IMR-90 (cell line): ENCODE data around the gene ARHGEF33. TPM values are rescaled to one million over a fixed set of nuclear protein-coding genes. Genes with fewer than 3 reads are reported as not detected.

Source experiments
- ATAC-seq: fragments of 200-7000 bp; cut with Tn5 transposase; 2 replicates; pipeline ENCODE4 v1.9.1; 2020; ENCODE audit warnings: low read depth, mild to moderate bottlenecking, moderate library complexity
- BruUV-seq: library from RNA; stranded (reverse); fragments of 400-500 nt; replicated peaks from 2 replicates; lab custom pipeline; 2021; lab: Mats Ljungman, UMichigan
- CTCF ChIA-PET: fragments of 300-600 bp; formaldehyde crosslinking; extraction: SDS; loops from one replicate; lab custom pipeline; 2021; ENCODE audit warnings: antibody characterized with exemption; lab: Yijun Ruan, JAX
- POLR2A ChIA-PET: fragments of 300-600 bp; sonication (Branson Sonifier 250); formaldehyde crosslinking; loops from one replicate; lab custom pipeline; 2022; ENCODE audit warnings: antibody characterized with exemption; ENCODE audit not compliant: unreplicated experiment; lab: Charles Lee
- DNase-seq: peaks from one replicate; pipeline ENCODE4 v3.0.0; 2013
- H2AFZ ChIP-seq: replicated peaks from 2 replicates; pipeline ENCODE3; 2013; ENCODE audit warnings: low read length, mild to moderate bottlenecking; ENCODE audit not compliant: poor library complexity
- H2AK5ac ChIP-seq: 2 replicates; pipeline ENCODE4 v1.6.1; 2013; ENCODE audit warnings: low read depth, low read length, inconsistent platforms
- H2AK9ac ChIP-seq: replicated peaks from 2 replicates; pipeline ENCODE3; 2013; ENCODE audit warnings: mild to moderate bottlenecking, low read depth, low read length, moderate library complexity; ENCODE audit not compliant: poor library complexity
- H2BK120ac ChIP-seq: 2 replicates; pipeline ENCODE4 v1.6.1; 2013; ENCODE audit warnings: low read depth, low read length, inconsistent platforms
- H2BK15ac ChIP-seq: 3 replicates; pipeline ENCODE4 v1.6.1; 2013; ENCODE audit warnings: low read depth, low read length, inconsistent platforms
- H2BK20ac ChIP-seq: 2 replicates; pipeline ENCODE4 v1.6.1; 2013; ENCODE audit warnings: low read depth, mild to moderate bottlenecking, inconsistent platforms, low read length, moderate library complexity
- H2BK5ac ChIP-seq: 2 replicates; pipeline ENCODE4 v1.6.1; 2013; ENCODE audit warnings: mild to moderate bottlenecking, low read depth, low read length, inconsistent platforms; ENCODE audit not compliant: poor library complexity, severe bottlenecking
- H3K14ac ChIP-seq: replicated peaks from 2 replicates; pipeline ENCODE4 v1.6.1; 2013; ENCODE audit warnings: low read depth, low read length, inconsistent platforms
- H3K18ac ChIP-seq: 2 replicates; pipeline ENCODE4 v1.6.1; 2013; ENCODE audit warnings: low read depth, low read length, control low read depth
- H3K23ac ChIP-seq: 2 replicates; pipeline ENCODE4 v1.6.1; 2013; ENCODE audit warnings: low read depth, low read length, inconsistent platforms
- H3K27ac ChIP-seq: 2 replicates; pipeline ENCODE4 v1.5.1; 2013; ENCODE audit warnings: mild to moderate bottlenecking, control low read depth, low read length; ENCODE audit not compliant: insufficient read depth
- H3K27me3 ChIP-seq: 2 replicates; pipeline ENCODE4 v1.6.1; 2013; ENCODE audit warnings: low read length; ENCODE audit not compliant: control insufficient read depth, insufficient read depth
- H3K36me3 ChIP-seq: 2 replicates; pipeline ENCODE4 v1.6.1; 2013; ENCODE audit warnings: low read length, mixed read lengths; ENCODE audit not compliant: control insufficient read depth, insufficient read depth
- H3K4ac ChIP-seq: 2 replicates; pipeline ENCODE4 v1.6.1; 2013; ENCODE audit warnings: low read depth, low read length, inconsistent platforms
- H3K4me1 ChIP-seq: 2 replicates; pipeline ENCODE4 v1.6.1; 2013; ENCODE audit warnings: low read length, mixed read lengths; ENCODE audit not compliant: control insufficient read depth, insufficient read depth
- H3K4me2 ChIP-seq: 2 replicates; pipeline ENCODE4 v1.6.1; 2013; ENCODE audit warnings: low read depth, mild to moderate bottlenecking, control low read depth, low read length, moderate library complexity
- H3K4me3 ChIP-seq: 2 replicates; pipeline ENCODE4 v1.5.1; 2013; ENCODE audit warnings: low read depth, mild to moderate bottlenecking, control low read depth, low read length, moderate library complexity; ENCODE audit not compliant: insufficient read depth
- H3K56ac ChIP-seq: 2 replicates; pipeline ENCODE4 v1.6.1; 2013; ENCODE audit warnings: low read length, inconsistent platforms; ENCODE audit not compliant: insufficient read depth; ENCODE audit errors: extremely low read depth
- H3K79me1 ChIP-seq, 2 experiments: 2 replicates each; pipeline ENCODE4 v1.6.1; 2013; ENCODE audit warnings: low read length in 2 of 2, inconsistent platforms in 1 of 2, low read depth in 1 of 2
- H3K9ac ChIP-seq: 2 replicates; pipeline ENCODE4 v1.6.1; 2013; ENCODE audit warnings: low read depth, low read length, control low read depth
- H3K9me1 ChIP-seq: 2 replicates; pipeline ENCODE4 v1.6.1; 2013; ENCODE audit warnings: low read length, inconsistent platforms; ENCODE audit not compliant: insufficient read depth
- H3K9me3 ChIP-seq: 2 replicates; pipeline ENCODE4 v1.6.1; 2013; ENCODE audit warnings: low read length; ENCODE audit not compliant: control insufficient read depth, insufficient read depth
- H4K20me1 ChIP-seq: 2 replicates; pipeline ENCODE4 v1.6.1; 2013; ENCODE audit warnings: low read length, inconsistent platforms; ENCODE audit not compliant: insufficient read depth
- H4K5ac ChIP-seq: 2 replicates; pipeline ENCODE4 v1.6.1; 2013; ENCODE audit warnings: mild to moderate bottlenecking, low read depth, low read length, control low read depth
- H4K8ac ChIP-seq, 2 experiments: 2 replicates each; pipeline ENCODE4 v1.6.1; 2013; ENCODE audit warnings: low read depth in 2 of 2, low read length in 2 of 2, control low read depth in 1 of 2, inconsistent platforms in 1 of 2
- H4K91ac ChIP-seq: 2 replicates; pipeline ENCODE4 v1.6.1; 2013; ENCODE audit warnings: low read depth, low read length, inconsistent platforms; ENCODE audit not compliant: insufficient read depth
- BHLHE40 ChIP-seq: fragments of 150-350 bp; IDR thresholded peaks from 2 replicates; pipeline ENCODE4 v1.6.1; 2016; ENCODE audit warnings: mild to moderate bottlenecking, low read depth, low read length
- CEBPB ChIP-seq: IDR thresholded peaks from 2 replicates; pipeline ENCODE4 v1.6.1; 2012; ENCODE audit warnings: low read depth, low read length, improper control_type of control experiment
- CHD1 ChIP-seq: IDR thresholded peaks from 2 replicates; pipeline ENCODE4 v1.6.1; 2012; ENCODE audit warnings: low read depth, low read length, improper control_type of control experiment
- FOS ChIP-seq: fragments of 150-350 bp; IDR thresholded peaks from 2 replicates; pipeline ENCODE4 v1.6.1; 2016; ENCODE audit warnings: low read depth, low read length
- MXI1 ChIP-seq: IDR thresholded peaks from 2 replicates; pipeline ENCODE4 v1.6.1; 2012; ENCODE audit warnings: low read depth, mild to moderate bottlenecking, low read length, moderate library complexity, borderline replicate concordance
- POLR2A ChIP-seq: IDR thresholded peaks from 2 replicates; pipeline ENCODE4 v1.6.1; 2012; ENCODE audit warnings: mild to moderate bottlenecking, low read depth, low read length
- RAD21 ChIP-seq: IDR thresholded peaks from 2 replicates; pipeline ENCODE4 v1.6.1; 2012; ENCODE audit warnings: low read length, improper control_type of control experiment
- RCOR1 ChIP-seq: IDR thresholded peaks from 2 replicates; pipeline ENCODE4 v1.6.1; 2012; ENCODE audit warnings: mild to moderate bottlenecking, low read length, improper control_type of control experiment; ENCODE audit not compliant: insufficient replicate concordance
- RFX5 ChIP-seq: IDR thresholded peaks from 2 replicates; pipeline ENCODE4 v1.8.0; 2012; ENCODE audit warnings: low read depth, mild to moderate bottlenecking, low read length, moderate library complexity
- SMC3 ChIP-seq: fragments of 150-350 bp; IDR thresholded peaks from 2 replicates; pipeline ENCODE4 v1.6.1; 2016; ENCODE audit warnings: low read depth, mild to moderate bottlenecking, antibody characterized with exemption, low read length, moderate library complexity
- dilution Hi-C: fragments of 300-500 bp; cut with HindIII; formaldehyde crosslinking; loops from one replicate; pipeline ENCODE4 v1.14.3; 2018; ENCODE audit warnings: low sequenced_read_pairs; ENCODE audit not compliant: unreplicated experiment
- in situ Hi-C: fragments of 300-500 bp; cut with MboI; formaldehyde crosslinking; loops from 3 replicates; pipeline ENCODE4 v1.14.3; 2019; ENCODE audit warnings: low sequenced_read_pairs, inconsistent platforms, mixed read lengths
- intact Hi-C: fragments of 100-400 bp; cut with micrococcal nuclease; formaldehyde crosslinking; loops from 2 replicates; pipeline ENCODE4 v1.10.0; 2022
- polyA plus RNA-seq, 3 experiments: library from polyadenylated mRNA; depleted of rRNA; stranded (reverse); fragments of >200 nt; gene quantifications; 2 replicates each; pipeline ENCODE4 v1.2.3, GENCODE V29; 2012; ENCODE audit warnings: low replicate concordance in 1 of 3
- total RNA-seq: library from RNA; depleted of rRNA; stranded (reverse); fragments of >200 nt; gene quantifications from 2 replicates; pipeline ENCODE4 v1.2.3, GENCODE V29; 2012
- TF ChIP-seq, protein P1 (sequence below): conservative IDR thresholded peaks from 2 replicates; pipeline ENCODE4 v1.5.1; 2012; ENCODE audit warnings: mild to moderate bottlenecking, low read depth, low read length, improper control_type of control experiment
- TF ChIP-seq, protein P2 (sequence below): fragments of 150-350 bp; IDR thresholded peaks from 2 replicates; pipeline ENCODE4 v1.6.1; 2017; ENCODE audit warnings: mild to moderate bottlenecking, antibody characterized with exemption, low read length, low read depth
- TF ChIP-seq, protein P3 (sequence below): fragments of 150-350 bp; IDR thresholded peaks from 2 replicates; pipeline ENCODE4 v1.6.1; 2016; ENCODE audit warnings: low read depth, mild to moderate bottlenecking, low read length, moderate library complexity, borderline replicate concordance

Gene ARHGEF33
- total and polyA plus RNA-seq, 2 of the 4 experiments (the other 2 are of a cell fraction), result 0.18 to 0.21 TPM

DNA sequence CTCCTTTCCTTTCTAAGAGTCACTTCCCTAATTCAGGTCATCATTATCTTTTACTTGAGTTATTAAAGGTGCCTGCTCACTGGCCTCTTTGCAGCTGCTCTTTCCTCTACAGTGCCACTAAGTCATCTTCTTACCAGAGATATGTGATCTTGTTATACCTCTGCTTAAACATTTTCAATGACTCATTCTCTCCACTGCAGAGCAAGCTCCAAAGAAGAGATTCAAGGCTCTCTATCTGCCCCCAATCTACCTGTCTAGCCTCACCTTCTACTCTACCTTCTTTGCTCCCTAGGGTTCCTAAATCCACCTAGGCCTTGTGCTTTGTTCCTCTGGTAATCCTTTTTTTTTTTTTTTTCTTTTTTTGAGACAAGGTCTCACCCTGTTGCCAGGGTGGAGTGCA, 3.1 kb downstream of the ARHGEF33 start:
- Histone ChIP-seq H3K4ac (no peak overlapping the region), H2AK5ac (no peak overlapping the region), H3K4me1 (no peaks in the 10 kb centered on the region), H4K5ac (no peak overlapping the region), H3K23ac (no peak overlapping the region), H3K9ac (no peak overlapping the region), H3K9me3 (no peaks in the 10 kb centered on the region; the same call in 1 of the 2 replicates), H4K91ac (no peak overlapping the region), H3K9me1 (no peaks in the 10 kb centered on the region), H3K27me3 (no peaks in the 10 kb centered on the region), H3K14ac (no peak overlapping the region), H2BK15ac (no peak overlapping the region), H3K36me3 (no peaks in the 10 kb centered on the region), H2BK5ac (no peak overlapping the region), H3K4me2 (no peak overlapping the region), H3K56ac (no peak overlapping the region), H4K8ac (no peak overlapping the region), H3K4me3 (no peak overlapping the region), H2BK20ac (no peak overlapping the region), H3K18ac (no peak overlapping the region), H3K79me1 (no peaks in the 10 kb centered on the region), H2BK120ac (no peak overlapping the region), H2AFZ (no peak overlapping the region), H2AK9ac (no peak overlapping the region), H3K27ac (no peak overlapping the region), H4K20me1 (no peaks in the 10 kb centered on the region)
- peak; percentile 57 for ATAC-seq
- CTCF ChIA-PET, result interaction anchor here (0.6 kb wide), 1 partner anchor 14 kb away, joined by 7 read pairs; no protein-coding TSS in a partner anchor
- peak; percentile 34 for DNase-seq
- intact Hi-C loops, result loop anchor here (5.0 kb wide), 1 partner anchor 34 kb away; no protein-coding TSS in a partner anchor
- dilution Hi-C loops, result no loop called here
- no peak for TF ChIP-seq FOS
- TF ChIP-seq RFX5, result no peak
- TF ChIP-seq CEBPB, result no peak
- no peak for TF ChIP-seq BHLHE40
- TF ChIP-seq CHD1, result no peak
- no peak for TF ChIP-seq MXI1
- TF ChIP-seq RAD21, result no peak
- TF ChIP-seq, protein P1, sequence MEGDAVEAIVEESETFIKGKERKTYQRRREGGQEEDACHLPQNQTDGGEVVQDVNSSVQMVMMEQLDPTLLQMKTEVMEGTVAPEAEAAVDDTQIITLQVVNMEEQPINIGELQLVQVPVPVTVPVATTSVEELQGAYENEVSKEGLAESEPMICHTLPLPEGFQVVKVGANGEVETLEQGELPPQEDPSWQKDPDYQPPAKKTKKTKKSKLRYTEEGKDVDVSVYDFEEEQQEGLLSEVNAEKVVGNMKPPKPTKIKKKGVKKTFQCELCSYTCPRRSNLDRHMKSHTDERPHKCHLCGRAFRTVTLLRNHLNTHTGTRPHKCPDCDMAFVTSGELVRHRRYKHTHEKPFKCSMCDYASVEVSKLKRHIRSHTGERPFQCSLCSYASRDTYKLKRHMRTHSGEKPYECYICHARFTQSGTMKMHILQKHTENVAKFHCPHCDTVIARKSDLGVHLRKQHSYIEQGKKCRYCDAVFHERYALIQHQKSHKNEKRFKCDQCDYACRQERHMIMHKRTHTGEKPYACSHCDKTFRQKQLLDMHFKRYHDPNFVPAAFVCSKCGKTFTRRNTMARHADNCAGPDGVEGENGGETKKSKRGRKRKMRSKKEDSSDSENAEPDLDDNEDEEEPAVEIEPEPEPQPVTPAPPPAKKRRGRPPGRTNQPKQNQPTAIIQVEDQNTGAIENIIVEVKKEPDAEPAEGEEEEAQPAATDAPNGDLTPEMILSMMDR, result no peak
- TF ChIP-seq RCOR1, result no peak
- TF ChIP-seq, protein P2, sequence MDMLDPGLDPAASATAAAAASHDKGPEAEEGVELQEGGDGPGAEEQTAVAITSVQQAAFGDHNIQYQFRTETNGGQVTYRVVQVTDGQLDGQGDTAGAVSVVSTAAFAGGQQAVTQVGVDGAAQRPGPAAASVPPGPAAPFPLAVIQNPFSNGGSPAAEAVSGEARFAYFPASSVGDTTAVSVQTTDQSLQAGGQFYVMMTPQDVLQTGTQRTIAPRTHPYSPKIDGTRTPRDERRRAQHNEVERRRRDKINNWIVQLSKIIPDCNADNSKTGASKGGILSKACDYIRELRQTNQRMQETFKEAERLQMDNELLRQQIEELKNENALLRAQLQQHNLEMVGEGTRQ, result no peak
- TF ChIP-seq, protein P3, sequence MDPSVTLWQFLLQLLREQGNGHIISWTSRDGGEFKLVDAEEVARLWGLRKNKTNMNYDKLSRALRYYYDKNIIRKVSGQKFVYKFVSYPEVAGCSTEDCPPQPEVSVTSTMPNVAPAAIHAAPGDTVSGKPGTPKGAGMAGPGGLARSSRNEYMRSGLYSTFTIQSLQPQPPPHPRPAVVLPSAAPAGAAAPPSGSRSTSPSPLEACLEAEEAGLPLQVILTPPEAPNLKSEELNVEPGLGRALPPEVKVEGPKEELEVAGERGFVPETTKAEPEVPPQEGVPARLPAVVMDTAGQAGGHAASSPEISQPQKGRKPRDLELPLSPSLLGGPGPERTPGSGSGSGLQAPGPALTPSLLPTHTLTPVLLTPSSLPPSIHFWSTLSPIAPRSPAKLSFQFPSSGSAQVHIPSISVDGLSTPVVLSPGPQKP, result no peak
- no peak for TF ChIP-seq POLR2A
- TF ChIP-seq SMC3, result no peak
- BruUV-seq, result no TSS peak
- POLR2A ChIA-PET, result no interaction called here
- in situ Hi-C loops, result no loop called here
